Endothelial cell of umbilical vein (primary cell): ENCODE measurements around the gene MPP3. TPM values are rescaled to one million over a fixed set of nuclear protein-coding genes. Genes with fewer than 3 reads are reported as not detected.

ENCODE experiments used
- BruUV-seq: library from RNA; stranded (reverse); fragments of 400-500 nt; replicated peaks from 2 replicates; lab custom pipeline; 2021; lab: Mats Ljungman, UMichigan
- CTCF ChIA-PET: fragments of 300-600, 350-600 bp; sonication (Branson Sonifier 250); formaldehyde crosslinking; loops from one replicate; lab custom pipeline; 2021; ENCODE audit warnings: antibody characterized with exemption, inconsistent platforms; lab: Charles Lee
- POLR2A ChIA-PET: fragments of 300-600, 350-600 bp; sonication (Branson Sonifier 250); formaldehyde crosslinking; loops from one replicate; lab custom pipeline; 2021; ENCODE audit warnings: antibody characterized with exemption, inconsistent platforms; lab: Charles Lee
- DNase-seq: peaks from one replicate; pipeline ENCODE4 v3.0.0-alpha.2; 2011; ENCODE audit warnings: low read depth, low spot score
- FAIRE-seq: peaks from 2 replicates; lab custom pipeline; 2011; peaks lifted over from hg19 to GRCh38; lab: Jason Lieb, UNC
- H2AFZ ChIP-seq: 2 replicates; pipeline ENCODE4 v1.6.0; 2012; ENCODE audit warnings: low read depth, low read length, control low read depth, inconsistent platforms
- H3K27ac ChIP-seq: 2 replicates; pipeline ENCODE4 v1.5.1; 2011; ENCODE audit warnings: low read depth, mild to moderate bottlenecking, control low read depth, low read length, moderate library complexity; ENCODE audit not compliant: insufficient read depth
- H3K27me3 ChIP-seq, 2 experiments: 2 replicates each; pipeline versions ENCODE4 v1.6.0 to v1.6.1; 2011; ENCODE audit warnings: low read length in 2 of 2, mixed read lengths in 1 of 2; ENCODE audit not compliant: control insufficient read depth in 2 of 2, insufficient read depth in 2 of 2
- H3K36me3 ChIP-seq, 2 experiments: 2 replicates in 1 of 2; 3 replicates in 1 of 2; pipeline ENCODE4 v1.5.1; 2011; ENCODE audit warnings: low read length in 2 of 2, mild to moderate bottlenecking in 1 of 2, moderate library complexity in 1 of 2; ENCODE audit not compliant: control insufficient read depth in 2 of 2, insufficient read depth in 2 of 2; ENCODE audit errors: extremely low read depth in 1 of 2
- H3K4me1 ChIP-seq: 3 replicates; pipeline ENCODE4 v1.5.1; 2011; ENCODE audit warnings: mild to moderate bottlenecking, low read length; ENCODE audit not compliant: control insufficient read depth, insufficient read depth; ENCODE audit errors: extremely low read depth
- H3K4me2 ChIP-seq: 2 replicates; pipeline ENCODE4 v1.6.1; 2011; ENCODE audit warnings: low read length, control low read depth, mixed read lengths; ENCODE audit not compliant: insufficient read depth
- H3K4me3 ChIP-seq, 3 experiments: fragments of 200-600 bp in 1 of 3; sonication (generic), shearing (Covaris generic) in 1 of 3; replicated peaks in 1 of 3; 2 replicates each; pipeline ENCODE4 v1.5.1; 2011 to 2016; ENCODE audit warnings: control low read depth in 3 of 3, low read length in 3 of 3, mild to moderate bottlenecking in 2 of 3, inconsistent platforms in 1 of 3, low read depth in 1 of 3, moderate library complexity in 1 of 3; ENCODE audit not compliant: insufficient read depth in 1 of 3
- H3K79me2 ChIP-seq: 2 replicates; pipeline ENCODE4 v1.6.0; 2012; ENCODE audit warnings: low read length, inconsistent platforms; ENCODE audit not compliant: control insufficient read depth, insufficient read depth
- H3K9ac ChIP-seq: replicated peaks from 2 replicates; pipeline ENCODE3; 2011; ENCODE audit warnings: low read length, control low read depth; ENCODE audit not compliant: insufficient read depth; ENCODE audit errors: extremely low read depth
- H3K9me1 ChIP-seq: replicated peaks from 3 replicates; pipeline ENCODE4 v1.6.0; 2011; ENCODE audit warnings: mild to moderate bottlenecking, low read length; ENCODE audit not compliant: control insufficient read depth, insufficient read depth; ENCODE audit errors: extremely low read depth
- H3K9me3 ChIP-seq: replicated peaks from 2 replicates; pipeline ENCODE4 v1.5.1; 2012; ENCODE audit warnings: low read length, inconsistent platforms; ENCODE audit not compliant: control insufficient read depth, insufficient read depth
- H4K20me1 ChIP-seq: replicated peaks from 2 replicates; pipeline ENCODE3; 2011; ENCODE audit warnings: mild to moderate bottlenecking, low read length; ENCODE audit not compliant: control insufficient read depth, insufficient read depth; ENCODE audit errors: extremely low read depth
- CTCF ChIP-seq, 2 donors: IDR thresholded peaks; 1 replicate in 1 of 2; 2 replicates in 1 of 2; pipeline ENCODE4 v1.5.1; 2011; ENCODE audit warnings: low read length in 2 of 2, mild to moderate bottlenecking in 2 of 2, moderate library complexity in 2 of 2, control low read depth in 1 of 2, inconsistent platforms in 1 of 2, low read depth in 1 of 2; ENCODE audit not compliant: insufficient read depth in 1 of 2; ENCODE audit errors: extremely low read depth in 1 of 2
- EZH2 ChIP-seq: IDR thresholded peaks from 2 replicates; pipeline ENCODE4 v1.6.1; 2012; ENCODE audit warnings: borderline replicate concordance, low read depth, mild to moderate bottlenecking, moderate library complexity, low read length, inconsistent platforms; ENCODE audit not compliant: severe bottlenecking
- FOS ChIP-seq: IDR thresholded peaks from 2 replicates; pipeline ENCODE4 v1.6.1; 2011; ENCODE audit warnings: mild to moderate bottlenecking, low read length, moderate library complexity, borderline replicate concordance; ENCODE audit not compliant: insufficient read depth
- GATA2 ChIP-seq: IDR thresholded peaks from 2 replicates; pipeline ENCODE4 v1.7.0; 2011; ENCODE audit warnings: low read depth, mild to moderate bottlenecking, moderate library complexity, mixed read lengths, low read length; ENCODE audit not compliant: insufficient read length, insufficient read depth
- JUN ChIP-seq: IDR thresholded peaks from 2 replicates; pipeline ENCODE4 v1.6.1; 2011; ENCODE audit warnings: borderline replicate concordance, low read depth; ENCODE audit not compliant: insufficient read length, insufficient read depth
- MYC ChIP-seq: IDR thresholded peaks from one replicate; pipeline ENCODE4 v1.6.1; 2011; ENCODE audit warnings: mild to moderate bottlenecking, low read depth, low read length
- POLR2A ChIP-seq: IDR thresholded peaks from 2 replicates; pipeline ENCODE4 v1.6.1; 2012; ENCODE audit warnings: low read depth, mild to moderate bottlenecking, control low read depth, low read length
- POLR2AphosphoS5 ChIP-seq: IDR thresholded peaks from 2 replicates; pipeline ENCODE4 v1.6.1; 2012; ENCODE audit warnings: low read depth, mild to moderate bottlenecking, control low read depth, low read length, moderate library complexity; ENCODE audit not compliant: insufficient read depth
- dilution Hi-C: fragments of 300-500 bp; cut with MboI; formaldehyde crosslinking; loops from one replicate; pipeline ENCODE4 v1.15.0; 2019; ENCODE audit warnings: low sequenced_read_pairs; ENCODE audit not compliant: extremely low pct_ligation_motif_present
- intact Hi-C: fragments of 100-400 bp; cut with micrococcal nuclease; formaldehyde crosslinking; loops from one replicate; pipeline ENCODE4 v1.10.0; 2022
- polyA plus RNA-seq, 4 experiments: library from polyadenylated mRNA; depleted of rRNA in 3 of 4; stranded (reverse) in 3 of 4; unstranded in 1 of 4; fragments of >200 nt; gene quantifications; 2 replicates each; pipeline versions ENCODE4 v1.2.1 to v1.2.3, GENCODE V29; 2011 to 2012; ENCODE audit warnings: missing spikeins in 1 of 4
- total RNA-seq: library from RNA; stranded (reverse); gene quantifications from 2 replicates; pipeline ENCODE4 v1.2.3, GENCODE V29; 2021
- TF ChIP-seq, protein P1 (sequence below): IDR thresholded peaks from 2 replicates; pipeline ENCODE4 v1.6.1; 2011; ENCODE audit not compliant: insufficient read depth, insufficient read length

The MPP3 gene
- total and polyA plus RNA-seq, 2 donors (not counting 3 experiments of a cell fraction or from before 2014, with no cell fraction given): 6.1 to 11.3 TPM

DNA sequence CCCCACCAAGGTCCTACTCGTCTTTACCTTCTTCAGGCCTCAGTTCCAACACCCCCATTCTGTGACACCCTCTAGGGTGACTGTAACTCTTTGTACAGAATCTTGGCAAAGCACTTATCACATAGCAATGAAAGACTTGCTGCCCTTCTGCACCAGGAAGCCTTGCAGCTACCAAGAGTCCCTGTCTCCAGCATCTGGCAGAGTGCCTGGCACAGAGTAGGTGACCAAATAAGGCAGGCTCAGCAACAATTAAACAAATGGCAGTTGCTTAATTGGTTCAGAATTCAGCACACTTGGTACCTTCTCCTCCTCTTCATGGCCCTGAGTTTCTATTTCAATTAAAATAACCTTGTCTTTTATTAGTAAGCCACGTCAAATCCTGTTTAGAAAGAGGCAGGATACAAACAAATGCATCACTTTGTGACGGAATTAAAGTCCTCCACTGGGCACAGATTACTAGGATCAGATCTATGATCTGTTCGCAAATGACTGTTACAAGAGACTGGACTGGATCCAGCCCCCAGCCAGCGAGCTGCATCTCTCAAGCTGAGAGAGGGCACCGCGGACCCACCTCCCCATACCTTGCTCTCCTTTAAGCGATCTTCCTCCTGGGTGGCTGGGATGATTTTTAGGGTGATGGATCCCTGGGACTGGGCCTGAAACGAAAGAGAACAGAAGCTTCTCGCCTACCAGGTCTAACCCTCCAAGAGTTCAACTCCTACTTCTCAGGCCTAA, 9.4 kb downstream of the MPP3 start:
- peaks cover 2 to 5% of the 10 kb centered on the region in 2 experiments for H3K36me3 ChIP-seq
- no peak overlapping the region for H3K4me2 ChIP-seq
- dilution Hi-C loops: no loop called here
- no peaks in the 10 kb centered on the region for H3K79me2 ChIP-seq
- H3K4me1 ChIP-seq: no peaks in the 10 kb centered on the region
- no peak overlapping the region for H3K4me3 ChIP-seq
- H3K9ac ChIP-seq: no peak overlapping the region
- intact Hi-C loops: no loop called here
- BruUV-seq: no TSS peak
- no peaks in the 10 kb centered on the region for H4K20me1 ChIP-seq
- H3K9me1 ChIP-seq: no peaks in the 10 kb centered on the region
- H3K27ac ChIP-seq: no peak overlapping the region
- H3K27me3 ChIP-seq: no peaks in the 10 kb centered on the region
- no peak for FAIRE-seq
- no peak overlapping the region for H2AFZ ChIP-seq
- DNase-seq: no peak
- ChIA-PET CTCF (no interaction called here), POLR2A (no interaction called here)
- TF ChIP-seq POLR2AphosphoS5 (no peak), POLR2A (no peak), MYC (no peak), JUN (no peak), CTCF (IDR thresholded peaks at IDR 0.05; ENCODE audit: extremely low read depth in 1 of 2, insufficient read depth in 1 of 2, low read depth in 1 of 2, low read length in 2 of 2) (no peak), FOS (no peak), GATA2 (no peak), EZH2 (no peak)
- TF ChIP-seq, protein P1, sequence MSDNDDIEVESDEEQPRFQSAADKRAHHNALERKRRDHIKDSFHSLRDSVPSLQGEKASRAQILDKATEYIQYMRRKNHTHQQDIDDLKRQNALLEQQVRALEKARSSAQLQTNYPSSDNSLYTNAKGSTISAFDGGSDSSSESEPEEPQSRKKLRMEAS: no peak
- H3K9me3 ChIP-seq: no peaks in the 10 kb centered on the region
